ENCODE results near the gene ATXN2. TPM values are rescaled to one million over a fixed set of nuclear protein-coding genes. Genes with fewer than 3 reads are reported as not detected.
"Not testable (repeated sequence)": the region's sequence is repeated elsewhere in the genome, so short reads cannot be mapped to it uniquely, and the experiment has no call there.

ATXN2 gene
- total and polyA plus RNA-seq, 4 donors: 23.8 to 97.5 (median 49.4) TPM

- intact Hi-C loops (cut with DNase I): no loop called here
- Histone ChIP-seq H3K9me3 (ENCODE audit: control insufficient read depth, low read length) (no peaks in the 10 kb centered on the region), H3K4me1 (ENCODE audit: control insufficient read depth in 1 of 2, insufficient read depth in 2 of 2, low read length in 2 of 2) (peaks cover 0 to 4% of the 10 kb centered on the region in 2 donors), H3K4me3 (ENCODE audit: low read length in 2 of 2) (no peak overlapping the region), H3K27ac (ENCODE audit: low read depth in 1 of 2, low read length in 2 of 2) (no peak overlapping the region), H3K27me3 (ENCODE audit: control insufficient read depth in 1 of 2, insufficient read depth in 2 of 2, low read length in 1 of 2) (no peaks in the 10 kb centered on the region), H3K36me3 (ENCODE audit: control insufficient read depth in 1 of 2, insufficient read depth in 2 of 2, low read length in 1 of 2) (no peaks in the 10 kb centered on the region)
- WGBS, 2 donors: 39 to 46% methylated on average over 7 of the region's 7 CpGs
- ATAC-seq (ENCODE audit: low FRiP score): no peak
- no peak for DNase-seq
Measured at GRCh38 chr12:111574797-111575443, 24.2 kb downstream of the ATXN2 start.

- Histone ChIP-seq H3K27ac (ENCODE audit: low read depth in 1 of 2, low read length in 2 of 2) (no peak overlapping the region), H3K36me3 (ENCODE audit: control insufficient read depth in 1 of 2, insufficient read depth in 2 of 2, low read length in 1 of 2) (no peaks in the 10 kb centered on the region), H3K4me3 (ENCODE audit: low read length in 2 of 2) (no peak overlapping the region), H3K27me3 (ENCODE audit: control insufficient read depth in 1 of 2, insufficient read depth in 2 of 2, low read length in 1 of 2) (no peaks in the 10 kb centered on the region), H3K9me3 (ENCODE audit: control insufficient read depth, low read length) (no peaks in the 10 kb centered on the region), H3K4me1 (ENCODE audit: control insufficient read depth in 1 of 2, insufficient read depth in 2 of 2, low read length in 2 of 2) (peaks cover 3 to 4% of the 10 kb centered on the region in 2 donors)
- 92 to 99% methylated on average over 1 of the region's 1 CpG for WGBS, 2 donors
- intact Hi-C loops (cut with DNase I): no loop called here
- no peak for ATAC-seq (ENCODE audit: low FRiP score)
- no peak for DNase-seq
Measured at GRCh38 chr12:111573476-111573875, 25.6 kb downstream of the ATXN2 start.

- no peaks in the 10 kb centered on the region for H3K36me3 ChIP-seq (ENCODE audit: control insufficient read depth in 1 of 2, insufficient read depth in 2 of 2, low read length in 1 of 2)
- peaks cover 3 to 4% of the 10 kb centered on the region in 2 donors for H3K4me1 ChIP-seq (ENCODE audit: control insufficient read depth in 1 of 2, insufficient read depth in 2 of 2, low read length in 2 of 2)
- ATAC-seq (ENCODE audit: low FRiP score) (no peak), DNase-seq (no peak)
- WGBS, 2 donors: 41 to 43% methylated on average over 9 of the region's 9 CpGs
- H3K4me3 ChIP-seq (ENCODE audit: low read length in 2 of 2): no peak overlapping the region
- H3K9me3 ChIP-seq (ENCODE audit: control insufficient read depth, low read length): no peaks in the 10 kb centered on the region
- no peaks in the 10 kb centered on the region for H3K27me3 ChIP-seq (ENCODE audit: control insufficient read depth in 1 of 2, insufficient read depth in 2 of 2, low read length in 1 of 2)
- H3K27ac ChIP-seq (ENCODE audit: low read depth in 1 of 2, low read length in 2 of 2): no peak overlapping the region
- intact Hi-C loops (cut with DNase I): no loop called here
Measured at GRCh38 chr12:111570084-111570961, 28.8 kb downstream of the ATXN2 start.

- Histone ChIP-seq H3K27me3 (ENCODE audit: control insufficient read depth in 1 of 2, insufficient read depth in 2 of 2, low read length in 1 of 2) (no peaks in the 10 kb centered on the region), H3K36me3 (ENCODE audit: control insufficient read depth in 1 of 2, insufficient read depth in 2 of 2, low read length in 1 of 2) (no peaks in the 10 kb centered on the region), H3K4me3 (ENCODE audit: low read length in 2 of 2) (no peak overlapping the region), H3K27ac (ENCODE audit: low read depth in 1 of 2, low read length in 2 of 2) (no peak overlapping the region), H3K9me3 (ENCODE audit: control insufficient read depth, low read length) (no peaks in the 10 kb centered on the region), H3K4me1 (ENCODE audit: control insufficient read depth in 1 of 2, insufficient read depth in 2 of 2, low read length in 2 of 2) (peaks cover 3% of the 10 kb centered on the region in 2 donors)
- WGBS, 2 donors: 80 to 84% methylated on average over 6 of the region's 6 CpGs
- intact Hi-C loops (cut with DNase I): no loop called here
- DNase-seq (no peak), ATAC-seq (ENCODE audit: low FRiP score) (no peak)
Measured at GRCh38 chr12:111569363-111570083, 29.6 kb downstream of the ATXN2 start.

GRCh38 chr12:111560844-111561243 lies 38.3 kb downstream of the ATXN2 start:
- H3K27ac ChIP-seq (ENCODE audit: low read depth in 1 of 2, low read length in 2 of 2); H3K4me1 ChIP-seq (ENCODE audit: control insufficient read depth in 1 of 2, insufficient read depth in 2 of 2, low read length in 2 of 2); DNase-seq; H3K27me3 ChIP-seq (ENCODE audit: control insufficient read depth in 1 of 2, insufficient read depth in 2 of 2, low read length in 1 of 2); H3K36me3 ChIP-seq (ENCODE audit: control insufficient read depth in 1 of 2, insufficient read depth in 2 of 2, low read length in 1 of 2); H3K4me3 ChIP-seq (ENCODE audit: low read length in 2 of 2); H3K9me3 ChIP-seq (ENCODE audit: control insufficient read depth, low read length); ATAC-seq (ENCODE audit: low FRiP score): not testable (repeated sequence)
- WGBS, 2 donors: 87 to 90% methylated on average over 10 of the region's 10 CpGs
- intact Hi-C loops (cut with DNase I): loop anchor here in 1 of 2 donors (5.0 kb wide), 1 partner anchor 36 kb away; the partner anchor contains the start of gene ATXN2

GRCh38 chr12:111558107-111558376 lies 41.1 kb downstream of the ATXN2 start:
- intact Hi-C loops (cut with DNase I): no loop called here

GRCh38 chr12:111557271-111558106 lies 41.6 kb downstream of the ATXN2 start:
- peaks cover 0 to 1% of the 10 kb centered on the region in 2 donors for H3K4me1 ChIP-seq (ENCODE audit: control insufficient read depth in 1 of 2, insufficient read depth in 2 of 2, low read length in 2 of 2)
- no peaks in the 10 kb centered on the region for H3K36me3 ChIP-seq (ENCODE audit: control insufficient read depth in 1 of 2, insufficient read depth in 2 of 2, low read length in 1 of 2)
- H3K9me3 ChIP-seq (ENCODE audit: control insufficient read depth, low read length): no peaks in the 10 kb centered on the region
- intact Hi-C loops (cut with DNase I): no loop called here
- no peak overlapping the region for H3K27ac ChIP-seq (ENCODE audit: low read depth in 1 of 2, low read length in 2 of 2)
- WGBS, 2 donors: 25 to 30% methylated on average over 5 of the region's 5 CpGs
- ATAC-seq (ENCODE audit: low FRiP score) (no peak), DNase-seq (no peak)
- no peaks in the 10 kb centered on the region for H3K27me3 ChIP-seq (ENCODE audit: control insufficient read depth in 1 of 2, insufficient read depth in 2 of 2, low read length in 1 of 2)
- H3K4me3 ChIP-seq (ENCODE audit: low read length in 2 of 2): no peak overlapping the region

More at GRCh38 chr12:111558107-111558376, 41.1 kb downstream of the ATXN2 start:
- WGBS, 2 donors: 48 to 50% methylated on average over 3 of the region's 3 CpGs
- ATAC-seq (ENCODE audit: low FRiP score) (no peak), DNase-seq (no peak)
- Histone ChIP-seq H3K27me3 (ENCODE audit: control insufficient read depth in 1 of 2, insufficient read depth in 2 of 2, low read length in 1 of 2) (no peaks in the 10 kb centered on the region), H3K4me1 (ENCODE audit: control insufficient read depth in 1 of 2, insufficient read depth in 2 of 2, low read length in 2 of 2) (peaks cover 0 to 1% of the 10 kb centered on the region in 2 donors), H3K36me3 (ENCODE audit: control insufficient read depth in 1 of 2, insufficient read depth in 2 of 2, low read length in 1 of 2) (no peaks in the 10 kb centered on the region), H3K27ac (ENCODE audit: low read depth in 1 of 2, low read length in 2 of 2) (no peak overlapping the region), H3K9me3 (ENCODE audit: control insufficient read depth, low read length) (no peaks in the 10 kb centered on the region), H3K4me3 (ENCODE audit: low read length in 2 of 2) (no peak overlapping the region)

GRCh38 chr12:111556676-111557075 lies 42.4 kb downstream of the ATXN2 start:
- Histone ChIP-seq H3K27ac (ENCODE audit: low read depth in 1 of 2, low read length in 2 of 2) (no peak overlapping the region), H3K4me1 (ENCODE audit: control insufficient read depth in 1 of 2, insufficient read depth in 2 of 2, low read length in 2 of 2) (peaks cover 0 to 1% of the 10 kb centered on the region in 2 donors), H3K27me3 (ENCODE audit: control insufficient read depth in 1 of 2, insufficient read depth in 2 of 2, low read length in 1 of 2) (no peaks in the 10 kb centered on the region), H3K4me3 (ENCODE audit: low read length in 2 of 2) (no peak overlapping the region), H3K9me3 (ENCODE audit: control insufficient read depth, low read length) (no peaks in the 10 kb centered on the region), H3K36me3 (ENCODE audit: control insufficient read depth in 1 of 2, insufficient read depth in 2 of 2, low read length in 1 of 2) (no peaks in the 10 kb centered on the region)
- intact Hi-C loops (cut with DNase I): no loop called here
- ATAC-seq (ENCODE audit: low FRiP score) (no peak), DNase-seq (no peak)
- 62 to 68% methylated on average over 6 of the region's 6 CpGs for WGBS, 2 donors
